Lower leg skin (tissue), 3 donors: Measurements from ENCODE around the gene CCSER1.

Experiments
- CTCF ChIP-seq, 3 donors: fragments of 450-650 bp; IDR thresholded peaks; one replicate each; pipeline ENCODE4 v1.5.1; 2016; ENCODE audit warnings: antibody characterized with exemption in 3 of 3, mild to moderate bottlenecking in 3 of 3, moderate library complexity in 2 of 3
- POLR2A ChIP-seq, 2 donors: fragments of 450-650 bp; IDR thresholded peaks; one replicate each; pipeline ENCODE4 v1.6.1; 2016 to 2017; ENCODE audit warnings: antibody characterized with exemption in 2 of 2, mild to moderate bottlenecking in 1 of 2, moderate library complexity in 1 of 2

GRCh38 chr4:91284480-91284879 is 1157.3 kb downstream of the CCSER1 start:
- no peak for TF ChIP-seq CTCF (IDR thresholded peaks at IDR 0.05)
- no peak for TF ChIP-seq POLR2A (IDR thresholded peaks at IDR 0.05)
